DMS53 (cell line): ENCODE results near the gene AGTPBP1.

Experiments used
- DNase-seq: peaks from one replicate; lab custom pipeline; 2025; lab: John Stamatoyannopoulos, UW

The AGTPBP1 gene

DNA sequence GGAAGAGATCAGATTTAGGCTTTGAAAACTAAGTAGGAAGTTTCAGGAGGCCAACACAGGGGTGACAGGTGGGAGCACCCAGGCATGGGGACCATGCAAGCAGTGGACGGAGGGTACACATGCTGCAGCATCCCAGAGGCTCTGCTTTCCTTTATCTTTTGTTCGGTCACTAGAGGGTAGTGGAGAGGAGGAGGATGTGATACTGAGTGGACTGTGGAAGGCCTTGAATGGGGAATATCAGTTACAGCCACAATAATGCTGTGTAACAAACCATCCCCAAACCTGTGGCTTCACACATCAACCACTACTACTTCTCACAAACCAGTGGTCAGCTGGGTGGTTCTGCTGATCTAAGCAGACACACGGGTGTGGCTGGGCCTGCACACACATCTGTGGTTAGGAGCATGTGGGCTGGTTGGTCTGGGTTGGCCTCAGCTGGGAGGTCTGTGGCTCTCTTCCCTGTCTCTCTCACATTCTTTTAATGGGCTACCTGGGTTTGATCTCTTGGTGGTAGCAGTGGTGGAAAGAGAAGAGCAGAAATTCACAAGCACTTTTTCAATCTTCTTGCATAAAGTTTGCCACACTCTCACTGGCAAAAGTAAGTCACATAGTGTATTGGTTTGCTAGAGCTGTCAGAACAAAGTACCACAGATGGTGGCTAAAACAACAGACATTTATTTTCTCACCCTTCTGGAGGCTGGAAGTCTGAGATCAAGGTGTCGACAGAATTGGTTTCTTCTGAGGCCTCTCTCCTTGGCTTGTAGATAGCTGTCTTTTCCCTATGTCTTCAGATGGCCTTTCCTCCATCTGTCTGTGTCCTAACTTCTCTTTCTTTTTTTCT, 238.7 kb downstream of the AGTPBP1 start:
- no peak for DNase-seq

DNA sequence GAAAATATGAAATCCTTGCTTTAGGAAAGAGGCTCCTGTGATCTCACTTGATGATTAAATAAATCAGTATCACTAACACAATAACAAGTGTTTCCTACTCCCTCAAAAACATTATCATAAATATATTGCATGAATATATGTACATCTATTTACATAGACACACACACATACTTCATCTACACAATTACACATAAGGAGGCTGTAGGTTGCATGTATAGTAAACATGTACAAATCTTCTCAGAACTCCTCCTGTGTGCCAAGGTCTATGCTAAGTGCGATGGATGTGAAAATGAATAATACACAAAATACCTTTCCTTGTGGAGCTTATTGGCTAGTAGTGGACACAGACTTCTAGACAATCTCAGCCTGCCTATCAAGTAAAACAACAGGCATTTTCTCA, 239.9 kb downstream of the AGTPBP1 start:
- DNase-seq = no peak

DNA sequence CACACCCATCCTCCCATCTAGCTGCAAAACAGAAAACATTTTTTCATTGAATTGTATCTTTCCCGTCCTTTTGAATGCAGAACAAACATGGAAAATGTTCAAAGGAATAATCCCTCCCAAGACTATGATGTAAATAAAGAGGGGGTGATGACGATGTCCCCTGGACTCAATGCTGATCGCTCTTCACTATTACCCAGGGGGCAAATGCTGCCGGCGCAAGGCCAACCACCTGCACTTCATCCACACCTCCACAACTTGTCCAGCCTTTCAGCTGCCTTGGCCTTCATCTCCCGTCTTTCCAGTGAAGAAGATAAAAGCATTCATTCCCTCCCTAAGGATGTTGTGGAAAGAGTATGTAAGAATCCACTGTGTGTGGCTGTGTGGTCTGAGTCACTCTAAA, 240.3 kb downstream of the AGTPBP1 start:
- no peak for DNase-seq
